Neural progenitor cell (in vitro differentiated cells): ENCODE data around the gene KRT12.

Source experiments
- CTCF ChIP-seq: fragments of 200-600 bp; sonication (generic); IDR thresholded peaks from 2 replicates; pipeline ENCODE4 v1.5.1; 2017; ENCODE audit warnings: antibody characterized with exemption, mild to moderate bottlenecking
- EZH2phosphoT487 ChIP-seq: fragments of 200-600 bp; sonication (generic); IDR thresholded peaks from 2 replicates; pipeline ENCODE4 v1.6.1; 2017; ENCODE audit warnings: antibody characterized with exemption

GRCh38 chr17:40817103-40817682 is 49.8 kb downstream of the KRT12 start:
- TF ChIP-seq CTCF (no peak), EZH2phosphoT487 (no peak)
